ENCODE results near the gene TMTC2. TPM values are rescaled to one million over a fixed set of nuclear protein-coding genes. Genes with fewer than 3 reads are reported as not detected.

Gene TMTC2
- total and polyA plus RNA-seq, 10 of the 15 experiments (the other 5 are each of a cell fraction or from before 2014, with no cell fraction given), result 0.14 to 9.7 (median 1.2) TPM

- in situ Hi-C loops (cut with MboI), result no loop called here
- no peaks in the 10 kb centered on the region for H3K36me3 ChIP-seq (ENCODE audit: control insufficient read depth in 2 of 2, insufficient read depth in 2 of 2, low read length in 1 of 2)
Observed at GRCh38 chr12:82675246-82675645, 11.5 kb upstream of the TMTC2 start.

More at GRCh38 chr12:82675246-82675645, 11.5 kb upstream of the TMTC2 start:
- Histone ChIP-seq H3K4me1 (ENCODE audit: control insufficient read depth, insufficient read depth, low read length) (no peaks in the 10 kb centered on the region), H3K79me2 (ENCODE audit: control insufficient read depth, insufficient read depth, low read length) (no peaks in the 10 kb centered on the region), H3K9ac (ENCODE audit: control insufficient read depth, insufficient read depth, low read length) (no peak overlapping the region), H3K27me3 (replicated peaks in 1 of 2; ENCODE audit: control insufficient read depth in 2 of 2, insufficient read depth in 2 of 2, low read length in 1 of 2) (no peaks in the 10 kb centered on the region), H3K27ac (ENCODE audit: control insufficient read depth, insufficient read depth) (no peak overlapping the region), H3K4me2 (ENCODE audit: control insufficient read depth, insufficient read depth) (no peak overlapping the region), H3K4me3 (no peak overlapping the region), H4K20me1 (ENCODE audit: control insufficient read depth, insufficient read depth) (no peaks in the 10 kb centered on the region), H2AFZ (ENCODE audit: control insufficient read depth, low read depth, low read length) (no peak overlapping the region), H3K9me3 (replicated peaks; ENCODE audit: control insufficient read depth, insufficient read depth, low read length) (no peaks in the 10 kb centered on the region)
- no peak for DNase-seq (ENCODE audit: low read depth, low spot score)
- ChIA-PET POLR2A (interaction anchor here (0.6 to 2.2 kb wide), 2 partner anchors 11 to 643 kb away, joined by 3 to 8 read pairs; partner anchors contain the start of gene TMTC2), CTCF (interaction anchor here (1.1 to 2.8 kb wide), 3 partner anchors 11 to 1149 kb away, joined by 3 to 11 read pairs (median 4); partner anchors contain the start of gene TMTC2), RAD21 (ENCODE audit: unreplicated experiment) (no interaction called here), SMC1A (ENCODE audit: uncharacterized antibody, unreplicated experiment) (interaction anchor here (1.2 to 4.1 kb wide), 3 partner anchors 10 to 151 kb away, joined by 3 to 20 read pairs (median 4); partner anchors contain the start of gene TMTC2)
- intact Hi-C loops (cut with micrococcal nuclease; ENCODE audit: unreplicated experiment), result no loop called here
- FAIRE-seq, result no peak
- no peak for ATAC-seq
- WGBS (ENCODE audit: insufficient coverage, insufficient replicate concordance, low lambda C conversion rate, missing lambda C conversion rate), result 64% methylated on average over 3 of the region's 3 CpGs
- TF ChIP-seq ATF7 (IDR thresholded peaks at IDR 0.05; ENCODE audit: low read depth), result no peak
- TF ChIP-seq SUPT20H (IDR thresholded peaks at IDR 0.05; ENCODE audit: borderline replicate concordance, control insufficient read depth, low read depth, low read length), result no peak
- TF ChIP-seq SKIL (IDR thresholded peaks at IDR 0.05; ENCODE audit: low read depth, poor library complexity, severe bottlenecking), result no peak
- TF ChIP-seq POLR2AphosphoS2 (IDR thresholded peaks at IDR 0.05; ENCODE audit: low read depth, low read length), result no peak
- TF ChIP-seq TBL1XR1 (IDR thresholded peaks at IDR 0.05; ENCODE audit: low read depth, low read length), result no peak
- no peak for TF ChIP-seq PML (IDR thresholded peaks at IDR 0.05; ENCODE audit: low read length)
- no peak for TF ChIP-seq E4F1 (IDR thresholded peaks at IDR 0.05; ENCODE audit: borderline replicate concordance, partially characterized antibody)
- BruUV-seq (replicated peaks), result no TSS peak

Data from GM12878 (cell line).